ENCODE measurements around the gene ALPL.

The ALPL gene

DNA sequence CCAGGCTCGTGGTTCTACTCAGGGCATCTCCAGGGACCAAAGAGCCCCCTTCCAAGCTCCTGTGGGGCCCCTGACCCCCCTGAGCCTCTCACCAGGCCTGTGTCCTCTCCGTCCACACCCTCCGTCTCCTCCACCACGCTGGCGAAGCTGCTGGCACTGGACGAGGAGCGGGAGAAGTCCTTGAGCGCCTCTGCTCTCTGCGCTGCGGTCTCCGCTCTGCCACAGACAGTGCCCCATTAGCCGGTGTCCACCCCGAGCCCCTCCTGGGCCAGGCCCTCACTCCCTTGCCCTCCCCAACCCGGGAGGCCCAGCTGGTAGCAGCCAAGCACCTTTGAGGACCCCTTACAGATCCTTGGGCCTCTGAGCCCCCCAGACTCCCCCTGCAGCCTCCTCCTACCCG, 90.2 kb downstream of the ALPL start:
- Histone ChIP-seq H3K27me3 (ENCODE audit: low read depth, low read length) (no peaks in the 10 kb centered on the region), H3K9ac (ENCODE audit: low read length) (no peak overlapping the region), H3K36me3 (replicated peaks; ENCODE audit: low read depth, low read length) (no peaks in the 10 kb centered on the region), H3K4me1 (ENCODE audit: low read length) (no peaks in the 10 kb centered on the region), H2AFZ (ENCODE audit: low read depth, low read length) (no peak overlapping the region), H3K79me2 (ENCODE audit: low read length) (no peaks in the 10 kb centered on the region), H3K27ac (ENCODE audit: low read length) (no peak overlapping the region), H4K20me1 (ENCODE audit: insufficient read depth, low read length) (no peaks in the 10 kb centered on the region), H3K9me3 (ENCODE audit: insufficient read depth, low read length) (no peaks in the 10 kb centered on the region), H3K4me3 (ENCODE audit: low read length) (no peak overlapping the region), H3K4me2 (ENCODE audit: low read length) (no peak overlapping the region)
- TF ChIP-seq EZH2phosphoT487 (IDR thresholded peaks at IDR 0.05; ENCODE audit: low read depth) = no peak
- TF ChIP-seq, protein P1, sequence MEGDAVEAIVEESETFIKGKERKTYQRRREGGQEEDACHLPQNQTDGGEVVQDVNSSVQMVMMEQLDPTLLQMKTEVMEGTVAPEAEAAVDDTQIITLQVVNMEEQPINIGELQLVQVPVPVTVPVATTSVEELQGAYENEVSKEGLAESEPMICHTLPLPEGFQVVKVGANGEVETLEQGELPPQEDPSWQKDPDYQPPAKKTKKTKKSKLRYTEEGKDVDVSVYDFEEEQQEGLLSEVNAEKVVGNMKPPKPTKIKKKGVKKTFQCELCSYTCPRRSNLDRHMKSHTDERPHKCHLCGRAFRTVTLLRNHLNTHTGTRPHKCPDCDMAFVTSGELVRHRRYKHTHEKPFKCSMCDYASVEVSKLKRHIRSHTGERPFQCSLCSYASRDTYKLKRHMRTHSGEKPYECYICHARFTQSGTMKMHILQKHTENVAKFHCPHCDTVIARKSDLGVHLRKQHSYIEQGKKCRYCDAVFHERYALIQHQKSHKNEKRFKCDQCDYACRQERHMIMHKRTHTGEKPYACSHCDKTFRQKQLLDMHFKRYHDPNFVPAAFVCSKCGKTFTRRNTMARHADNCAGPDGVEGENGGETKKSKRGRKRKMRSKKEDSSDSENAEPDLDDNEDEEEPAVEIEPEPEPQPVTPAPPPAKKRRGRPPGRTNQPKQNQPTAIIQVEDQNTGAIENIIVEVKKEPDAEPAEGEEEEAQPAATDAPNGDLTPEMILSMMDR (IDR thresholded peaks at IDR 0.05; ENCODE audit: low read depth, low read length) = no peak

DNA sequence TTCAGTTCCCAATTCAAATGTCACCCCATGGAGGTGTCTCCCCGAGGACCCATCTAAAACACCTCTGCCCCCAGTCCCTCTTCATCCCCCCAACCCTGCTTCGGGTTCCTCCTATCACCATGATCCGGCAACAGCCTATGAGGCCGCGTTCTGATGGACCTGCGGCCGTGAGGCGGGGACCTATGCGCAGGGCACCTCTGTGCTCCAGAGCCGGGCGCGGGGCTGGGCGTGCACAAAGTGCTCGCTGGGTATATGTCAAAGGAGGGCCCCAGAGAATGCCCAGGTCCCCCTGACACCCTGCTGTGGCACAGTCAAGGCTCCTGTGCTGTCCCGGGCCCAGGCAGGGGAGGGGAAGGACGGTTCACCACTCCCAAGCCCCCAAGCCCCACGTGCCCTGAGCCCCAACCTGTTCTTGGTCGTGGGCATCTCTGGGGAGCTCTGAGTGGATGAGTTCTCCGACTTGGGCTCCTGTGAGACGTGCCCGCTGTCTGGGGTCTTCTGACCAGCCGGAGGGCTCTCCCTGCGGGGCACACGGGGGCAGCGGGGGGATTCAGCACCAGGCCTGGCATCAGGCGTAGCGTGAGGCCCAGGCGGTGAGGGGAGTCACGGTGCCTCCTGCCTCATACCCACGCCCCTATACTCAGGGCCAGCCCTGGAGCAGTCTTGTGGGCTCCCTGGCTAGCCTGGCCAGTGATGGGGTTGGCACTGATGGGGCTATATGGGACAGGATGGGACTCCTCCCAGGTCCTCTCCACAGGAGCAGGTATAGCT, 92.2 kb downstream of the ALPL start:
- Histone ChIP-seq H3K79me2 (ENCODE audit: low read length) (no peaks in the 10 kb centered on the region), H4K20me1 (ENCODE audit: insufficient read depth, low read length) (no peaks in the 10 kb centered on the region), H3K36me3 (replicated peaks; ENCODE audit: low read depth, low read length) (no peaks in the 10 kb centered on the region), H3K9me3 (ENCODE audit: insufficient read depth, low read length) (no peaks in the 10 kb centered on the region), H3K9ac (ENCODE audit: low read length) (no peak overlapping the region), H3K4me3 (ENCODE audit: low read length) (no peak overlapping the region), H3K4me1 (ENCODE audit: low read length) (no peaks in the 10 kb centered on the region), H2AFZ (ENCODE audit: low read depth, low read length) (no peak overlapping the region), H3K4me2 (ENCODE audit: low read length) (no peak overlapping the region), H3K27ac (ENCODE audit: low read length) (no peak overlapping the region), H3K27me3 (ENCODE audit: low read depth, low read length) (no peaks in the 10 kb centered on the region)
- TF ChIP-seq, protein P1 (IDR thresholded peaks at IDR 0.05; ENCODE audit: low read depth, low read length) = no peak
- TF ChIP-seq EZH2phosphoT487 (IDR thresholded peaks at IDR 0.05; ENCODE audit: low read depth) = no peak

DNA sequence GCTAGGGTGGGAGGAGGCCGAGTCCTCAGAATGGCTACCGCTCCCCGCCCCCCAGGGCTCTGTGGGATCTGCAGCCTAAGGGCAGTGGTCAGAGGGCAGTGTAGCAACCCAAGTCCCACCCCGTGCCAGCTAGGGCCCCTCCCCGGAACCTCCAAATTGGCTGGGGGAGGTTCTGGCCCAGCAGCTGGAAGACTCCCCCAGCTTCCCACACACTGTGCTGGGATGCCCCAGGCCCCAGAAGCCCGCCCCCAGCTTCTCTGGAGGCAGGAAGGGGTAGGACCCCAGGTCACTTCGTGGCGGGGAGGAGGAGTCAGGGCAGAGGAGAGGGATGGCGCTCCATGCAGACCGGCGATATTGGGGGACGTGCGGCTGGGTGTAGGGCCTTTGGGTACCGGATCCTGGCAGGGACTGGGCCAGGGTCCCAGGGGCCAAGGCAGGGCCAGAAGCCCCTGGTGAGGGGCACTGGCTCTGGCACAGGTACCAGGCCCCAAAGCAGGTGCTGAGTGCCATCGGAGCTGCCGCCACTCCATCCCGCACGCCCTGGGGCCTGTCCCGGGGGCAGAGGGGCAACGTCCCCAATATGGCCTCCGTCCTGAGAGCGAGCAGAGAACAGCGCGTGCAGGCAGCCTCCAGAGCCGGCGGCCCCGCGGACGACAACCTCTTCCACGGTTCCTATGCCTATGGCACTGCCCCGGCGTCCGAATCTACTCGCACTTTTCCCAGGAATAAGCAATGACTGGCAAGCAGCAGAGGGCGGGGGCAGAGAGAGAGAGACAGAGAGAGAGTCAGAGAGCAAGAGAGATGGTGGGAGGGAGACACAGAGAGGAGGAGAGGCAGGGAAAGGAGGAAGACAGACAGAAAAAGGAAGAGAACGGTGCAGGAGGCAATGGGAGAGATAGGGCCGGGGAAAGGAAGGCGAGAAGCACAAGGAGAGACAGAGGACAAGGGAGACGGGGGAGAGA, 94.2 kb downstream of the ALPL start:
- Histone ChIP-seq H3K9ac (ENCODE audit: low read length) (no peak overlapping the region), H3K27me3 (ENCODE audit: low read depth, low read length) (no peaks in the 10 kb centered on the region), H3K79me2 (ENCODE audit: low read length) (no peaks in the 10 kb centered on the region), H3K9me3 (ENCODE audit: insufficient read depth, low read length) (no peaks in the 10 kb centered on the region), H4K20me1 (ENCODE audit: insufficient read depth, low read length) (no peaks in the 10 kb centered on the region), H3K4me3 (ENCODE audit: low read length) (no peak overlapping the region), H2AFZ (ENCODE audit: low read depth, low read length) (no peak overlapping the region), H3K4me2 (ENCODE audit: low read length) (no peak overlapping the region), H3K36me3 (replicated peaks; ENCODE audit: low read depth, low read length) (no peaks in the 10 kb centered on the region), H3K27ac (ENCODE audit: low read length) (no peak overlapping the region), H3K4me1 (ENCODE audit: low read length) (no peaks in the 10 kb centered on the region)
- no peak for TF ChIP-seq EZH2phosphoT487 (IDR thresholded peaks at IDR 0.05; ENCODE audit: low read depth)
- TF ChIP-seq, protein P1 (IDR thresholded peaks at IDR 0.05; ENCODE audit: low read depth, low read length) = no peak

All from OCI-LY3 (cell line).